HG03108 (cell line): Measurements from ENCODE around the gene NLK.

Source experiments
- ATAC-seq: cut with Tn5 transposase; IDR thresholded peaks from one replicate; pipeline ENCODE4 v1.9.1; 2021; ENCODE audit warnings: moderate library complexity; ENCODE audit not compliant: unreplicated experiment

NLK gene

GRCh38 chr17:28112181-28112580 is 69.7 kb downstream of the NLK start:
- ATAC-seq, result no peak

GRCh38 chr17:28112606-28113005 is 70.1 kb downstream of the NLK start:
- no peak for ATAC-seq

- ATAC-seq, result no peak
These were observed 70.8 kb downstream of the NLK start for GRCh38 chr17:28113269-28113668.

- ATAC-seq, result no peak
These were observed 72.6 kb downstream of the NLK start for GRCh38 chr17:28115046-28115445.

DNA sequence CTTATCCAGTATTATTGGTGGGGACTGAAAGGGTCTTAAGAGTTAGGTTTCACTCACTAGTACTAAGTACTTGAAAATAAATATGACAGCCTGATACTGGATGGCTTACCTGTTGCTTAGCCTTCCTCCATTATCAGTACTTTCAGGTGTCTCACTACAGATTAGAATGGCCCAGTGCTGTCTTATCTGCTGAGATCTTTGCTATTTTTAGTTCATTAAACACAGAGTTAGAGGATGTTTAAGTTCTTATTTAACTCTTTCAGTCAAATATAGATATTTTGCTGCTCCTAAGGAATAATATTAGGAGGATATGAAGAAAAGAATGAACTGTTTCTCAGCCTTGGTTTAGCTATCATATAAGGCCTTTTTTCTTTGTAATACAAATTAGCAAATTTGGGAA is 74.8 kb downstream of the NLK start:
- no peak for ATAC-seq

GRCh38 chr17:28118362-28118761 is 75.9 kb downstream of the NLK start:
- no peak for ATAC-seq

DNA sequence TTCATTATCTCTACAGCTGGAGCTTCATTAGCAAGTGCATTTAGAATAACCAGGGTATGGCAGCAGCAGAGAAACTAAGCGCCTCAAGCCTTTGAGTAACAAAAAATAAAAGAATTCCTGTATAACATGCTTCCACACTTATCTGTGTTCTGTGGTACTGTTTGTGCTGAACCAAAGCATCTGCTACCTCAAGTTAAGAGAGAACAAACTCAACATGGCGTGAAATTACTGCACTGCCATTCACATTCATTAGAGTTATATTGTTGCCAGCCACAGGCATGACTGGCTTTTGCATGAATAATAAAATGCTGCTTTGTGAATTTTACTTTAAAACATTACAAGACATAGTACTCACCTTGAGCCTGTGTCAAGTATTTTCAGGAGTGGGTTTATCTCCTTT is 76.6 kb downstream of the NLK start:
- ATAC-seq, result no peak

DNA sequence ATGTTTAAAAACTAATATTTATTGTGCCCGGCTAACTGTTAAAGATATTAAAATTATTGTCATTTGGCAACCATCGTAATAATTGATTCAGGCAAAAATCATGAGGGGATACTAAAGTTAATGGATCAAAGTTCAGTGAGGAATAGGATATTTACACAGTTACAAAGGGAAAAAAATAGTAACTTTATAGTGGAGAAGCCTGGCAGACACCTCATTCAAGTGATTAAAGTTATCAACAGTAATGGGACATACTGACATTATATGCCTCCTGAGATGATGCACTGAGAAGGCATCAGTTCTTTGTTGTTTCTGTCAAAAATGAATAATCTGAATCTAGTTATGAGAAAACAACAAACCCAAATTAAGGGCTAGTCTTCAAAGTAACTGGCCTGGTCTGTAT is 77.1 kb downstream of the NLK start:
- no peak for ATAC-seq

GRCh38 chr17:28120766-28121165 is 78.3 kb downstream of the NLK start:
- ATAC-seq, result no peak

DNA sequence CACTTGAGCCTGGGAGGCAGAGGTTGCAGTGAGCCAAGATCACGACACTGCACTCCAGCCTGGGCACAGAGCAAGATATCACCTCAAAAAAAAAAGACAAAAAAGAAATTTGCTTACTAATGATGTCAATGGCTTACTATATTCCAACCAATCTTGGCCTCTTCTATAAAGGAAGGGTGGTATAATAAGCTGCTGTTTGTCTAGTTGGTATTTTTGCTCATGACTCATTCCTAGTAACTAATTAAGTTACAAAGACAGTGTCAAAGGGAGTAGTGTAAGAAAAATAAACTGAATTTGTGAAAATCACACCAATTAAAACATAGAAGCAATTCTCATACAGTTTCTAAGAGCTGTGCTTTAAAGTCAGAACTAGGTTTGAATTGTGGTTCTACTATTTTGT is 82.5 kb downstream of the NLK start:
- ATAC-seq, result no peak

DNA sequence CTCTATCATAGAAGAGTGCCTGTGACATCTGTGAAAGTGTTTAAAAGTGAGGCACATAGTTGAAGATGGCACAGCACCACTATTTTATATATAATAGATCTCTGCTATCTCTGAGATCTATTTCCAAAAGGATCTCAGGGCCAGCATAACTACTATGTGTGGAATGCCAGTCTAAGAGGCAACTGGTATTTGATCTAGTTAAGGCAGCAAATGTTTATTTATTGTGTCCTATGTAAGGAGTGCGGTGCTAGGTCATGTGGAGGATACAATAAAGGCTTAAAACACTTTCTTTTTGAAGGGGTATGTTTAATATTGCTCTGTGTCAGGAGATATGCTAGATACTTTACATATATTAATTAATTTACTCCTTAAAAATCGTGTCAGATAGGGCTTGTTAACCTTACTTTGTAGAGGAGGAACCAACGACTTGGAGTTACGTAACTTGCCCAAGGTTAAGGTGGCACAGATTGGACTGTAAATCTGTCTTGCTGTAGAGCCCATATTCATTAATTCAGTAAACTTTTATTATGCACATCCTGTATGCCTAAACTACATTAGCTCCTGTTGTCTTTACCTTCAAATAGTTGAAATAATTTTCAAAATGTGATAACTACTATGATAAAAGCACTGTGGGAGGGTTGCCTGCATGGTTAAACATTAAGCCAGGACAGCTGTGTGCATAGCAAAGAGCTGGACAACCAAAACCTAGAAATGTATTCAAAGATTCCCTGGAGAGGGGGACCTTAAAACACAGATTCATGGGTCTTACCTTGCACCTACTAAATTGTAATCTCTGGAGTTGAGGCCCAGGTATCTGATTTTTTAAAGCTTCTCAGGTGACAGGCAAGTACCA is 83.3 kb downstream of the NLK start:
- ATAC-seq, result no peak

- ATAC-seq, result no peak
These were observed 84.7 kb downstream of the NLK start for GRCh38 chr17:28127196-28127595.

- ATAC-seq, result no peak
These were observed 86.3 kb downstream of the NLK start for GRCh38 chr17:28128779-28129178.

DNA sequence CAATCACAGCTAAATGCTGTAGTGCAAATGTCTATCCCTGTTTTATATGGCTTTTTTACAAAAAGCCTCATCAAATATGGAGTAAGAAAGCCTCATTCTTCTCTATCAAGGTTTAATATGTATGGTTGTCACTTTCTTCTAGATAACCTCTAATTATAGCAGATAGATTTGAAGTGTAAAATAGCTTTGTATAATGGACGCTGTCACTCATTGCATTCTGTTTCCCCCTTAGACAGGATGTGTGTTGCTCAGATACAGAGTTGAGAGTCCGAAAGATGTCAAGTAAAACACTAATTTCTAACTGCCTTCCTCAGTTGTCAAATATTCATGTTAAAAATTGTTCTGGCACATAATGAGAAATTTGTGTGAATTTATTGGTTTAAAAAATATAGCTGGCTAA is 88.0 kb downstream of the NLK start:
- no peak for ATAC-seq

- no peak for ATAC-seq
These were observed 89.1 kb downstream of the NLK start for GRCh38 chr17:28131599-28131998.

DNA sequence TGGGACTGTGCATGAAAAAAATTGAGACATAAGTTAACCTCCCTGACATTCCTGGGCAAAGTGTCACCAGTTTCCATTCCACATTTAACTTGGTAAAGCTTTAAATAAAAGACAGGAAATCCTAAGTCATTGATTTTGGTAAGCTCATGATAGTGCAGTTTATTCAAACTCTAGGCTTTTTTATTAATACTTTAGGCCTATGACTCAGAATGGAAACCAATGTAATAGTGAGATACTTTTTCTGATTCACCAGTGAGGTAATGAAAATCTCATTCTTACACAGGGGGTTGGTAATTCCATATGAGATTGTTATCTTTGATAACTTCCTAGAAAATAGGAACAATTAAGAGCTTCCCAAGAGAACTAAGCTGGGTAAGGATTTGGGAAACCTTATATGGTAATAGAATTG is 91.1 kb downstream of the NLK start:
- ATAC-seq, result no peak

DNA sequence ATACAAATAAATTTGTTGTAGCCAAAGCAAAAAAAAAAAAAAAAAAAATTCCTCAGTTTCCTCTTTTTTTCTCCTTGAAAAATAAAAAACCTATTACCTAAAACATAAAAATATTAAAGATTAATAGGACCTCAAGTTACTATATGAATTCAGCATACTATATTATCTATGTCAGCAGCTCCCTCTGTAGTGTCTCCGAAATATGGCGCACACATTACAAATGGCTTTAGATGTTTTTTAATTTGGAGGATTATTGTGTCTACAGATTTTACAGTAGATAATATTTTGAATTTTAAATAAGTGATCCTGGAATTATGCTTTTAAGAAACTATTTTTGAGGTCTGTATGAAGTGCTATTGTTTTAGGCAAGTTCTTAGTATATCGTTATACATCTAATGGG is 94.4 kb downstream of the NLK start:
- ATAC-seq, result no peak

DNA sequence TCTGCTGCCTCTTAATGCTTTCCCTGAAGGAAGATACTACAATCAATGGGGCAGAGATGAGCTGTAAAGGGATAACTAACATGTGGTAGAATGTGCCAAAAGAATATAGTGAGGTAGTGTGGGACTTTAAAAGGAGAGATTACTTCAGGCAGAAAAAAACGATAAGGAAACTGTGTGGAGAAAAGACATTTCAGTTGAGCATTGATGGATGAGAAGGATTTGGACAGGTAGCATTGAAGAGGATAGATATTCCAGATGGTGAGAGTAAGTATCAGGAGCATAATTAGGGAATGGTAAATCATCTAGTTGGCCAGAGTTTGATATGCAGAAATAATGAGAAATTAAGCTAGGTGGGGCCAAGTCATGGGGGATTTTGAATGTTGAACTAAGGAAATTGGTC is 97.3 kb downstream of the NLK start:
- ATAC-seq, result no peak

DNA sequence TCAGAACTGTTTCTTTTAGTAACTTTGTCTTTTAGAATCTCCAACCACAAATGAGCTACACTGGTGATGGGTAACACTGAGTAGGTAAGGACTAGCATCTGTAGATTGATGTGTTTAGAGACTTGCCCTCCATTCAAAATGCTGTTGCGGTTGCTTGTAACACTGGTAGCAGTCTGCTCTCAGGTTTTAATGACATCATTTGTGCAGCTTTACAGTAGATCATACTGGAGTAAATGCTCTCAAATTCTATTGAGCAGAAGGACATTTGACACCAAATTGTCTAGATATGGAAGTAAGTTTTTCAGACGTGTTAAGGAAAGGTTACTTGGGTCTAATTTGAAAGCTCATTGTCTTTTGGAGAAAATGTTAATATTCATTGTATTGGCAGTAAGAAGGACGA is 98.8 kb downstream of the NLK start:
- no peak for ATAC-seq

- no peak for ATAC-seq
These were observed 99.3 kb downstream of the NLK start for GRCh38 chr17:28141773-28142172.

- no peak for ATAC-seq
These were observed 99.8 kb downstream of the NLK start for GRCh38 chr17:28142305-28142704.

DNA sequence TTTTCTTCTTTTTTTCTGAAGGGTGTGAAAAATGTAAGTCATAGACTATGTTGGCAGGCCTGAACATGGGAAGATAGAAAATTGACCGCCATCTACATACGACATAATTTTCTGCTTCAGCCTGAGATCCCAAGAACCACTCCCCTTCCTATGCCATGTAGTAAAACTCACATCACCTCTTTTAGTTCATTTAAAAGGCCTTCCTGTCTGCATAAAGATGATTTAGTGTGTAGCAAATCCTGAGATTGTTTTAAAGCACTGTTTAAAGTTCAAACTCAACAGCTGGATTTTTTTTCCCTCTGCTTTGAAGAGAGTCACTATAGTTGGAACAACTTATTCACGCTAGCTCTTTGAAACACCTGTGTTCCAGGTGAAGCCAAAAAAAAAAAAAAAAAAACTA is 101.5 kb downstream of the NLK start:
- no peak for ATAC-seq

- ATAC-seq, result no peak
These were observed 102.9 kb downstream of the NLK start for GRCh38 chr17:28145348-28145747.
